Subcutaneous abdominal adipose tissue (tissue), 5 donors: ENCODE data around the gene KISS1R.
A peak's percentile ranks its signal among the peaks of the same experiment; 100 is the strongest.

Experiments used
- H3K27ac ChIP-seq: one replicate; pipeline ENCODE4 v1.7.0; 2013; ENCODE audit warnings: low read depth, mild to moderate bottlenecking, inconsistent platforms, low read length, moderate library complexity
- H3K27me3 ChIP-seq, 5 donors: one replicate each; pipeline ENCODE4 v1.7.0; 2013; ENCODE audit warnings: low read length in 5 of 5, inconsistent platforms in 1 of 5; ENCODE audit not compliant: control insufficient read depth in 5 of 5, insufficient read depth in 4 of 5
- H3K36me3 ChIP-seq, 5 donors: one replicate each; pipeline ENCODE4 v1.7.0; 2013; ENCODE audit warnings: low read length in 5 of 5; ENCODE audit not compliant: control insufficient read depth in 5 of 5, insufficient read depth in 5 of 5
- H3K4me1 ChIP-seq, 5 donors: one replicate each; pipeline ENCODE4 v1.7.0; 2013; ENCODE audit warnings: low read length in 5 of 5, mild to moderate bottlenecking in 3 of 5, moderate library complexity in 1 of 5; ENCODE audit not compliant: control insufficient read depth in 5 of 5, insufficient read depth in 5 of 5
- H3K4me3 ChIP-seq, 5 donors: one replicate each; pipeline ENCODE4 v1.7.0; 2013; ENCODE audit warnings: low read length in 5 of 5, low read depth in 1 of 5
- H3K9ac ChIP-seq, 5 donors: one replicate each; pipeline ENCODE4 v1.7.0; 2013; ENCODE audit warnings: low read length in 5 of 5, mild to moderate bottlenecking in 4 of 5, moderate library complexity in 3 of 5
- H3K9me3 ChIP-seq, 5 donors: one replicate each; pipeline ENCODE4 v1.7.0; 2013; ENCODE audit warnings: low read length in 5 of 5; ENCODE audit not compliant: control insufficient read depth in 5 of 5
- donor health status: healthy.
- donor health status: healthy.
- donor health status: healthy.
- donor health status: healthy.
- donor health status: healthy.

The KISS1R gene

GRCh38 chr19:939439-939838, 22.3 kb downstream of the KISS1R start:
- Histone ChIP-seq H3K4me3 (no peak overlapping the region), H3K9me3 (no peaks in the 10 kb centered on the region), H3K9ac (no peak overlapping the region), H3K4me1 (peaks cover 4 to 67% (median 36%) of the 10 kb centered on the region in 5 donors), H3K27ac (no peak overlapping the region), H3K36me3 (peaks cover 0 to 22% (median 6%) of the 10 kb centered on the region in 5 donors), H3K27me3 (no peaks in the 10 kb centered on the region)

DNA sequence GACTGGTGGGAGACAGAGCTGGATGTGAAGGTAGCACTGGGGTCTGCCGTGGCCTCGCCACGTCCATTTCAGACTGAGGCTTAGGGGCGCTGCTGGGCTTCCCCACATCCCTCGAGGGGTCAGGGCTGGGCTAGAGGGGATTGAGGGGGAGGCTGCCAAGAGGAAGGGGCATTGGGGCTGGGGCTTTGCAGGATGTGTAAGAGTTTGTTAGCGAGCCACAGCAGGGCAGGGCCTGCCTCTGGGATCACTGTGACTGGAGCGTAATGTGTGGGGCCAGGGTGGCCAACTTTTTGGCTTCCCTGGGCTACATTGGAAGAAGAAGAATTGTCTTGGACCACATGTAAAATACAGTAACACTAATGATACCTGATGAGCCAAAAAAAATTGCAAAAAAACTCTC, 22.8 kb downstream of the KISS1R start:
- no peak overlapping the region for H3K4me3 ChIP-seq
- H3K9ac ChIP-seq, result peak overlapping the region in 1 of 5 donors; percentile 47
- peaks cover 4 to 65% (median 36%) of the 10 kb centered on the region in 5 donors for H3K4me1 ChIP-seq
- peak overlapping the region; percentile 41 for H3K27ac ChIP-seq
- no peaks in the 10 kb centered on the region for H3K9me3 ChIP-seq
- no peaks in the 10 kb centered on the region for H3K27me3 ChIP-seq
- H3K36me3 ChIP-seq, result peaks cover 0 to 22% (median 6%) of the 10 kb centered on the region in 5 donors

DNA sequence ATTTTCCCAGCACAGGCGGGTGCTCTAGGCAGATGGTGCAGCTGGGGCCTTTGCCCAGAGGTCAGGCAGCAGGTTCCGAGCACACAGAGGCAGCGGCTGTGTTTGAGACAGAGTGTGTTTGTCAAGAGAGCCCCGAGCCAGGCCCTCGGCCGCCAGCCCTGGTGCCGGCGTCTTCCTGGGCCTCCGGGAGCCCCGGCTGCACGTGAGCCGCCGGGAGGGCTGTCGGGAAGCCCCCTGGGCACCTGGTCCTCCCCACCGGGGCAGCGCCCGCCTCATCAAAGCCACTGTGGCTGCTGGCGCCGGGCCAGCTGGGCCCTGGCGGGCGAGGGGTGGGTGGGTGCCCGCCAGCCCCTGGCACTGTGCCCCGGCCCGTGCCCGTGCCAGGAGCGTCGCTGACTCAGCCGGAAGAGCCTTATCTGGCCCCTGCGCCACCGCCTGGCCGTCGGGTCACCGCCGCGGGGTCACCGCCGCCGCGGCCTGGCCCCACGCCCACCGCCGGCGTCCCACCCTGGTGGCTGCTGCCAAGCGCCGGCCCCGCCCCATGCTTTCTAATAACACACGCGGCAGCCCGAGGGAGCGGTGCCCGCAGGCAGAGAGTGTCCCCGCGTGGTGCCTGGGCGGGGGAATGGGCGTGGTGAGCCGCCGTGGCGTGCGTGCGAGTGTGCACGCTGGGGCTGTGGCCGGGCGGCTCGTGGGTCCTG, 23.6 kb downstream of the KISS1R start:
- H3K9me3 ChIP-seq, result no peaks in the 10 kb centered on the region
- peak overlapping the region in 2 of 5 donors; percentile 30 to 47 for H3K9ac ChIP-seq
- peaks cover 4 to 66% (median 32%) of the 10 kb centered on the region in 5 donors for H3K4me1 ChIP-seq
- peak overlapping the region in 3 of 5 donors; percentile 42 to 62 (median 52) for H3K4me3 ChIP-seq
- no peaks in the 10 kb centered on the region for H3K27me3 ChIP-seq
- peaks cover 0 to 22% (median 6%) of the 10 kb centered on the region in 5 donors for H3K36me3 ChIP-seq
- peak overlapping the region; percentile 41 for H3K27ac ChIP-seq

GRCh38 chr19:941292-942132, 24.4 kb downstream of the KISS1R start:
- no peaks in the 10 kb centered on the region for H3K27me3 ChIP-seq
- peak overlapping the region in 4 of 5 donors; percentile 23 to 62 (median 47) for H3K4me3 ChIP-seq
- peaks cover 4 to 61% (median 32%) of the 10 kb centered on the region in 5 donors for H3K4me1 ChIP-seq
- no peak overlapping the region for H3K9ac ChIP-seq
- H3K27ac ChIP-seq, result peak overlapping the region; percentile 41
- peaks cover 0 to 22% (median 6%) of the 10 kb centered on the region in 5 donors for H3K36me3 ChIP-seq
- H3K9me3 ChIP-seq, result no peaks in the 10 kb centered on the region

DNA sequence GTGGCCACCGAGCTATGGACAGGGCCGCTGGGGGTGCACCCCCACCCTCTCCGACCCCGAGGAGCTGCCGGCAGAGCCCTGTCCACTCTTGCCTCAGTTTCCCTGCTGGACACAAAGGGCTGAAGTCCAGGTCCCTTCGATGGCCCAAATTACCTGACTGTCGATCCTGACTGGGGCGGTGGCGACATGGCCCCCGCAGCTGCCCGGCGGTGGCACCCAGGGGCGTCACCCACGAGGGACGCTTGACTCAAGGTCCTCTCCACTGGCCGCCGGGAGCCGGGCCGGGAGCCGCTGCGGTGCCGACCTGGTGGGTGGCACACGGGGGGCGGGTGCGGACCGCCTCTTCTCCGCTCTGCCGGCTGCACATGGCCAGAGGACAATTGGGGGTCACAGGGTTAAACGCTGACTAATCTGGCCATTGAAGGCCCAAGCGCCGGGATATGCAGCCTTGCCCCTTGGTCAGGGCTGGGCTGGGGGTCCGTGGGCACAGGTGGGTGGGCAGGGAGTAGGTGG, 25.1 kb downstream of the KISS1R start:
- H3K27me3 ChIP-seq, result no peaks in the 10 kb centered on the region
- H3K9ac ChIP-seq, result no peak overlapping the region
- no peak overlapping the region for H3K27ac ChIP-seq
- peak overlapping the region in 1 of 5 donors; percentile 62 for H3K4me3 ChIP-seq
- H3K36me3 ChIP-seq, result peaks cover 0 to 20% (median 6%) of the 10 kb centered on the region in 5 donors
- peaks cover 4 to 66% (median 34%) of the 10 kb centered on the region in 5 donors for H3K4me1 ChIP-seq
- no peaks in the 10 kb centered on the region for H3K9me3 ChIP-seq

DNA sequence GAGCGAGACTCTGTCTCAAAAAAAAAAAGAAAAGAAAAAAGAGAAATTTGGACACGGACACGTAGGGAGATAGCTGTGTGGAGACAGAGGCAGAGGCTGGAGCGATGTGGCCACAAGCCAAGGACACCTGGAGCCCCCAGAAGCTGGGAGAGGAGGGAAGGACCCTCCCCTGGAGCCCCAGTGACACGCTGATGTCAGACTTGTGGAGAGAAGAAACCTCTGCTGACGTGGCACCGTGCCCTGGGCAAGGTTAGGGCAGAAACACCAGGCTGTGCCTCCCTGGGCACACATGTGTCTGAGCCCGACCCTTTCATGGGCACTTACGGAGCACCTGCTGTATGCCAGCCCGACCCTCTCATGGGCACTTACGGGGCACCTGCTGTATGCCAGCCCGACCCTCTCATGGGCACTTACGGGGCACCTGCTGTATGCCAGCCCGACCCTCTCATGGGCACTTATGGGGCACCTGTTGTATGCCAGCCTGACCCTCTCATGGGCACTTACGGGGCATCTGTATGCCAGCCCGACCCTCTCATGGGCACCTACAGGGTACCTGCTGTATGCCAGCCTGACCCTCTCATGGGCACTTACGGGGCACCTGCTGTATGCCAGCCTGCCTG, 26.5 kb downstream of the KISS1R start:
- Histone ChIP-seq H3K4me1 (peaks cover 4 to 69% (median 34%) of the 10 kb centered on the region in 5 donors), H3K36me3 (peaks cover 0 to 22% (median 5%) of the 10 kb centered on the region in 5 donors), H3K9ac (no peak overlapping the region), H3K27ac (no peak overlapping the region), H3K4me3 (no peak overlapping the region), H3K27me3 (no peaks in the 10 kb centered on the region), H3K9me3 (no peaks in the 10 kb centered on the region)

- Histone ChIP-seq H3K9me3 (no peaks in the 10 kb centered on the region), H3K9ac (no peak overlapping the region), H3K4me3 (no peak overlapping the region), H3K27ac (no peak overlapping the region), H3K36me3 (peaks cover 0 to 22% (median 5%) of the 10 kb centered on the region in 5 donors), H3K27me3 (no peaks in the 10 kb centered on the region), H3K4me1 (peaks cover 4 to 72% (median 34%) of the 10 kb centered on the region in 5 donors)
Observed at GRCh38 chr19:944171-944567, 27.0 kb downstream of the KISS1R start.

GRCh38 chr19:944663-945241, 27.6 kb downstream of the KISS1R start:
- H3K27me3 ChIP-seq, result no peaks in the 10 kb centered on the region
- H3K9ac ChIP-seq, result no peak overlapping the region
- no peak overlapping the region for H3K27ac ChIP-seq
- H3K4me3 ChIP-seq, result no peak overlapping the region
- peaks cover 4 to 66% (median 34%) of the 10 kb centered on the region in 5 donors for H3K4me1 ChIP-seq
- no peaks in the 10 kb centered on the region for H3K9me3 ChIP-seq
- H3K36me3 ChIP-seq, result peaks cover 0 to 18% (median 5%) of the 10 kb centered on the region in 5 donors

- no peaks in the 10 kb centered on the region for H3K27me3 ChIP-seq
- no peak overlapping the region for H3K9ac ChIP-seq
- no peak overlapping the region for H3K27ac ChIP-seq
- H3K9me3 ChIP-seq, result no peaks in the 10 kb centered on the region
- peaks cover 0 to 18% (median 5%) of the 10 kb centered on the region in 5 donors for H3K36me3 ChIP-seq
- peaks cover 2 to 58% (median 28%) of the 10 kb centered on the region in 5 donors for H3K4me1 ChIP-seq
- H3K4me3 ChIP-seq, result no peak overlapping the region
Observed at GRCh38 chr19:945401-946252, 28.5 kb downstream of the KISS1R start.
